GM12892 (cell line): ENCODE measurements around the gene GSC.

Source experiments
- POLR2A ChIP-seq: IDR thresholded peaks from 2 replicates; pipeline ENCODE4 v1.6.1; 2011; ENCODE audit warnings: low read depth, low read length, control low read depth
- POLR2AphosphoS5 ChIP-seq: IDR thresholded peaks from 2 replicates; pipeline ENCODE4 v1.6.1; 2011; ENCODE audit warnings: low read depth, low read length, control low read depth
- TAF1 ChIP-seq: IDR thresholded peaks from 2 replicates; pipeline ENCODE4 v1.6.1; 2011; ENCODE audit warnings: low read depth, mild to moderate bottlenecking, control low read depth, low read length, borderline replicate concordance

GRCh38 chr14:94819531-94819930 lies 49.6 kb upstream of the GSC start:
- TF ChIP-seq POLR2AphosphoS5 (no peak), POLR2A (no peak), TAF1 (no peak)
